ENCODE results near the gene ZFP36L1.

Gene ZFP36L1

GRCh38 chr14:68808696-68809480, 16.0 kb upstream of the ZFP36L1 start:
- peak overlapping the region; percentile 19 to 83 for H3K27ac ChIP-seq (ENCODE audit: low read depth in 2 of 2, low read length in 2 of 2)
- H3K4me1 ChIP-seq (ENCODE audit: control insufficient read depth in 2 of 2, insufficient read depth in 2 of 2, low read length in 2 of 2) = peaks cover 19 to 32% of the 10 kb centered on the region in 2 donors
- no peaks in the 10 kb centered on the region for H3K9me3 ChIP-seq (ENCODE audit: control insufficient read depth in 2 of 2, low read length in 2 of 2)
- no peaks in the 10 kb centered on the region for H3K27me3 ChIP-seq (ENCODE audit: control insufficient read depth in 2 of 2, insufficient read depth in 2 of 2, low read length in 2 of 2)
- H3K4me3 ChIP-seq (ENCODE audit: low read length in 2 of 2) = no peak overlapping the region
- no peak overlapping the region for H3K9ac ChIP-seq (ENCODE audit: low read depth in 1 of 2, low read length in 2 of 2)
- H3K36me3 ChIP-seq (ENCODE audit: control insufficient read depth in 2 of 2, insufficient read depth in 2 of 2, low read length in 2 of 2) = no peaks in the 10 kb centered on the region

DNA sequence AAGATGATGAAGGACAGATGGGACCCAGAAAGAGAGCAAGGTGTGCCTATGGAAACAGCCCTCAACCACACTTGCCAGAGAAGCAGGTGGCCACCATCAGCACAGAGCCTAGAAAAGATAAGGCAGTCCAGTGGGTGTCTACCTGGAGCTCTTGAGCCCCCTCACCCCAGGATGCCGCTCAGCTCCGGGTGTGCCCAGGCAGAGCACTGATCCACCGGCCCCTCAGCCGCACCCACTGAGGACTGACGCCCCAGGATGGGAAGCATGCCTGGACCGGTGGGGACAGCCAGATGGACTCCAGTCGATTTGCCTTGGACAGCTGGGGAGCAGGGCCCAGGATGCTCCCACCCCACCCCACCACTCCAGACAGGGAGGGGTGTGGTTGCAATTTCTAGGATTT, 15.1 kb upstream of the ZFP36L1 start:
- H3K9ac ChIP-seq (ENCODE audit: low read depth in 1 of 2, low read length in 2 of 2) = no peak overlapping the region
- no peaks in the 10 kb centered on the region for H3K27me3 ChIP-seq (ENCODE audit: control insufficient read depth in 2 of 2, insufficient read depth in 2 of 2, low read length in 2 of 2)
- peaks cover 15 to 23% of the 10 kb centered on the region in 2 donors for H3K4me1 ChIP-seq (ENCODE audit: control insufficient read depth in 2 of 2, insufficient read depth in 2 of 2, low read length in 2 of 2)
- H3K4me3 ChIP-seq (ENCODE audit: low read length in 2 of 2) = no peak overlapping the region
- no peaks in the 10 kb centered on the region for H3K36me3 ChIP-seq (ENCODE audit: control insufficient read depth in 2 of 2, insufficient read depth in 2 of 2, low read length in 2 of 2)
- H3K27ac ChIP-seq (ENCODE audit: low read depth in 2 of 2, low read length in 2 of 2) = peak overlapping the region; percentile 18 to 83
- H3K9me3 ChIP-seq (ENCODE audit: control insufficient read depth in 2 of 2, low read length in 2 of 2) = no peaks in the 10 kb centered on the region

DNA sequence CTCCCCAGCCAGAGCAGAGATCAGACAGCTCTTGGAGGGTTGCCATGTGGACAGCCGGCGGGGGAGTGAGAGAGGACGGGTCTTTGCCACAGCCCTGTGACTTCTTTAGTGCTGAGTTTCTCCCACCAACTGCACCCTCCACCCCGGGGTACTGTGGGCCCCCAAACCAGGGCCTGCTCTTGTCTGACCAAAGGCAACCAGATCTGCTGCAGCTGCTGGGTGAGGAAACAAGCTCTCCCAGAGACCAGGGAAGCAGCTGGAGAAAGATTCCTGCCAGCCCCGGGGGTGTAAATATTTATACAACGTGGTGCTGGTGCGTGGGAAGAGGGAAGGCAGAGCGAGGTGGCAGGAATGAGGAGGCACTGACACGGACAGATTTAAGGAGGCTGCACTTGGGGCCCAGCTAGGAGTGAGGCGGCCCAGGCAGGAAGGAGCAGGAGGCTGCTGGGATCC, 14.3 kb upstream of the ZFP36L1 start:
- Histone ChIP-seq H3K4me3 (ENCODE audit: low read length in 2 of 2) (no peak overlapping the region), H3K36me3 (ENCODE audit: control insufficient read depth in 2 of 2, insufficient read depth in 2 of 2, low read length in 2 of 2) (no peaks in the 10 kb centered on the region), H3K27ac (ENCODE audit: low read depth in 2 of 2, low read length in 2 of 2) (peak overlapping the region; percentile 75 to 83), H3K9ac (ENCODE audit: low read depth in 1 of 2, low read length in 2 of 2) (peak overlapping the region; percentile 5 to 36), H3K9me3 (ENCODE audit: control insufficient read depth in 2 of 2, low read length in 2 of 2) (no peaks in the 10 kb centered on the region), H3K27me3 (ENCODE audit: control insufficient read depth in 2 of 2, insufficient read depth in 2 of 2, low read length in 2 of 2) (no peaks in the 10 kb centered on the region), H3K4me1 (ENCODE audit: control insufficient read depth in 2 of 2, insufficient read depth in 2 of 2, low read length in 2 of 2) (peaks cover 15 to 23% of the 10 kb centered on the region in 2 donors)

- Histone ChIP-seq H3K9me3 (ENCODE audit: control insufficient read depth in 2 of 2, low read length in 2 of 2) (no peaks in the 10 kb centered on the region), H3K27me3 (ENCODE audit: control insufficient read depth in 2 of 2, insufficient read depth in 2 of 2, low read length in 2 of 2) (no peaks in the 10 kb centered on the region), H3K36me3 (ENCODE audit: control insufficient read depth in 2 of 2, insufficient read depth in 2 of 2, low read length in 2 of 2) (no peaks in the 10 kb centered on the region), H3K9ac (ENCODE audit: low read depth in 1 of 2, low read length in 2 of 2) (peak overlapping the region; percentile 5 to 36), H3K4me3 (ENCODE audit: low read length in 2 of 2) (no peak overlapping the region), H3K4me1 (ENCODE audit: control insufficient read depth in 2 of 2, insufficient read depth in 2 of 2, low read length in 2 of 2) (peaks cover 15 to 23% of the 10 kb centered on the region in 2 donors), H3K27ac (ENCODE audit: low read depth in 2 of 2, low read length in 2 of 2) (peak overlapping the region; percentile 75 to 83)
Measured at GRCh38 chr14:68806526-68807147, 13.8 kb upstream of the ZFP36L1 start.

GRCh38 chr14:68805414-68805813, 12.5 kb upstream of the ZFP36L1 start:
- Histone ChIP-seq H3K9ac (ENCODE audit: low read depth in 1 of 2, low read length in 2 of 2) (no peak overlapping the region), H3K4me1 (ENCODE audit: control insufficient read depth in 2 of 2, insufficient read depth in 2 of 2, low read length in 2 of 2) (peaks cover 15 to 23% of the 10 kb centered on the region in 2 donors), H3K27ac (ENCODE audit: low read depth in 2 of 2, low read length in 2 of 2) (peak overlapping the region in 1 of 2 donors; percentile 83), H3K9me3 (ENCODE audit: control insufficient read depth in 2 of 2, low read length in 2 of 2) (no peaks in the 10 kb centered on the region), H3K4me3 (ENCODE audit: low read length in 2 of 2) (no peak overlapping the region), H3K27me3 (ENCODE audit: control insufficient read depth in 2 of 2, insufficient read depth in 2 of 2, low read length in 2 of 2) (no peaks in the 10 kb centered on the region), H3K36me3 (ENCODE audit: control insufficient read depth in 2 of 2, insufficient read depth in 2 of 2, low read length in 2 of 2) (no peaks in the 10 kb centered on the region)

- Histone ChIP-seq H3K36me3 (ENCODE audit: control insufficient read depth in 2 of 2, insufficient read depth in 2 of 2, low read length in 2 of 2) (no peaks in the 10 kb centered on the region), H3K9me3 (ENCODE audit: control insufficient read depth in 2 of 2, low read length in 2 of 2) (no peaks in the 10 kb centered on the region), H3K9ac (ENCODE audit: low read depth in 1 of 2, low read length in 2 of 2) (no peak overlapping the region), H3K27me3 (ENCODE audit: control insufficient read depth in 2 of 2, insufficient read depth in 2 of 2, low read length in 2 of 2) (no peaks in the 10 kb centered on the region), H3K4me3 (ENCODE audit: low read length in 2 of 2) (no peak overlapping the region), H3K27ac (ENCODE audit: low read depth in 2 of 2, low read length in 2 of 2) (no peak overlapping the region), H3K4me1 (ENCODE audit: control insufficient read depth in 2 of 2, insufficient read depth in 2 of 2, low read length in 2 of 2) (peaks cover 4 to 7% of the 10 kb centered on the region in 2 donors)
Measured at GRCh38 chr14:68801631-68802030, 8.8 kb upstream of the ZFP36L1 start.

GRCh38 chr14:68800953-68801352, 8.1 kb upstream of the ZFP36L1 start:
- Histone ChIP-seq H3K9me3 (ENCODE audit: control insufficient read depth in 2 of 2, low read length in 2 of 2) (no peaks in the 10 kb centered on the region), H3K27me3 (ENCODE audit: control insufficient read depth in 2 of 2, insufficient read depth in 2 of 2, low read length in 2 of 2) (no peaks in the 10 kb centered on the region), H3K4me3 (ENCODE audit: low read length in 2 of 2) (no peak overlapping the region), H3K9ac (ENCODE audit: low read depth in 1 of 2, low read length in 2 of 2) (no peak overlapping the region), H3K27ac (ENCODE audit: low read depth in 2 of 2, low read length in 2 of 2) (no peak overlapping the region), H3K36me3 (ENCODE audit: control insufficient read depth in 2 of 2, insufficient read depth in 2 of 2, low read length in 2 of 2) (no peaks in the 10 kb centered on the region), H3K4me1 (ENCODE audit: control insufficient read depth in 2 of 2, insufficient read depth in 2 of 2, low read length in 2 of 2) (peaks cover 6 to 9% of the 10 kb centered on the region in 2 donors)

DNA sequence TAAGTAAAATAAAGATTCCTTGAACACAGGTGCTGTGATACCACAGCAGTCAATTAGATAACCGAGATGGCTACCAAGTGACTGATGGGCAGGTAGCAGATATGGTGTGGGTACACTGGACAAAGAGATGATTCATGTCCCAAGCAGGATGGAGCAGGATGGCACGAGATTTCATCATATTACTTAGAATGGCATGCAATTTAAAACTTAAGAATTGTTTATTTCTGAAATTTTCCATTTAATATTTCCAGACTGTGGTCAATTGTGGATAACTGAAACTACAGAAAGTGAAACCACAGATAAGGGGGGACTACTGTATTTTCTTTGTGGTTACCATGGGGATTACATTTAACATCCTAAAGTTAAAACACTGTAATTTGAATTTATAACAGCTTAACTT, 7.5 kb upstream of the ZFP36L1 start:
- H3K27me3 ChIP-seq (ENCODE audit: control insufficient read depth in 2 of 2, insufficient read depth in 2 of 2, low read length in 2 of 2) = no peaks in the 10 kb centered on the region
- no peak overlapping the region for H3K27ac ChIP-seq (ENCODE audit: low read depth in 2 of 2, low read length in 2 of 2)
- no peaks in the 10 kb centered on the region for H3K36me3 ChIP-seq (ENCODE audit: control insufficient read depth in 2 of 2, insufficient read depth in 2 of 2, low read length in 2 of 2)
- no peak overlapping the region for H3K9ac ChIP-seq (ENCODE audit: low read depth in 1 of 2, low read length in 2 of 2)
- H3K4me3 ChIP-seq (ENCODE audit: low read length in 2 of 2) = no peak overlapping the region
- H3K4me1 ChIP-seq (ENCODE audit: control insufficient read depth in 2 of 2, insufficient read depth in 2 of 2, low read length in 2 of 2) = peaks cover 6 to 9% of the 10 kb centered on the region in 2 donors
- no peaks in the 10 kb centered on the region for H3K9me3 ChIP-seq (ENCODE audit: control insufficient read depth in 2 of 2, low read length in 2 of 2)

- Histone ChIP-seq H3K4me1 (ENCODE audit: control insufficient read depth in 2 of 2, insufficient read depth in 2 of 2, low read length in 2 of 2) (peaks cover 6 to 9% of the 10 kb centered on the region in 2 donors), H3K9ac (ENCODE audit: low read depth in 1 of 2, low read length in 2 of 2) (no peak overlapping the region), H3K36me3 (ENCODE audit: control insufficient read depth in 2 of 2, insufficient read depth in 2 of 2, low read length in 2 of 2) (no peaks in the 10 kb centered on the region), H3K27me3 (ENCODE audit: control insufficient read depth in 2 of 2, insufficient read depth in 2 of 2, low read length in 2 of 2) (no peaks in the 10 kb centered on the region), H3K27ac (ENCODE audit: low read depth in 2 of 2, low read length in 2 of 2) (no peak overlapping the region), H3K9me3 (ENCODE audit: control insufficient read depth in 2 of 2, low read length in 2 of 2) (no peaks in the 10 kb centered on the region), H3K4me3 (ENCODE audit: low read length in 2 of 2) (no peak overlapping the region)
Measured at GRCh38 chr14:68798621-68799020, 5.8 kb upstream of the ZFP36L1 start.

GRCh38 chr14:68797121-68797670, 4.3 kb upstream of the ZFP36L1 start:
- peak overlapping the region in 1 of 2 donors; percentile 100 for H3K27ac ChIP-seq (ENCODE audit: low read depth in 2 of 2, low read length in 2 of 2)
- H3K36me3 ChIP-seq (ENCODE audit: control insufficient read depth in 2 of 2, insufficient read depth in 2 of 2, low read length in 2 of 2) = peaks cover 0 to 1% of the 10 kb centered on the region in 2 donors
- no peaks in the 10 kb centered on the region for H3K27me3 ChIP-seq (ENCODE audit: control insufficient read depth in 2 of 2, insufficient read depth in 2 of 2, low read length in 2 of 2)
- peaks cover 6 to 9% of the 10 kb centered on the region in 2 donors for H3K4me1 ChIP-seq (ENCODE audit: control insufficient read depth in 2 of 2, insufficient read depth in 2 of 2, low read length in 2 of 2)
- no peaks in the 10 kb centered on the region for H3K9me3 ChIP-seq (ENCODE audit: control insufficient read depth in 2 of 2, low read length in 2 of 2)
- no peak overlapping the region for H3K9ac ChIP-seq (ENCODE audit: low read depth in 1 of 2, low read length in 2 of 2)
- no peak overlapping the region for H3K4me3 ChIP-seq (ENCODE audit: low read length in 2 of 2)

Measured in mucosa of rectum (tissue), 2 donors.